Measurements from ENCODE around the gene SLC45A1. TPM values are rescaled to one million over a fixed set of nuclear protein-coding genes. Genes with fewer than 3 reads are reported as not detected.

Gene SLC45A1
- total and polyA plus RNA-seq, 9 of the 15 experiments (the other 6 are each of a cell fraction or from before 2014, with no cell fraction given), result not detected

GRCh38 chr1:8293118-8293517, 24.8 kb upstream of the SLC45A1 start:
- H3K4me2 ChIP-seq (ENCODE audit: insufficient read depth, low read length), result no peak overlapping the region
- TF ChIP-seq ZNF785 (CRISPR knock-in tag; IDR thresholded peaks at IDR 0.05), result no peak
- TF ChIP-seq E2F6 (IDR thresholded peaks at IDR 0.05; ENCODE audit: borderline replicate concordance in 1 of 2, extremely low read depth in 1 of 2, insufficient read depth in 1 of 2, insufficient read length in 1 of 2, low read depth in 1 of 2, low read length in 1 of 2, poor library complexity in 1 of 2, severe bottlenecking in 1 of 2), result no peak
- no peak for TF ChIP-seq CBFA2T2 (conservative IDR thresholded peaks at IDR 0.05)
- TF ChIP-seq, protein P1, sequence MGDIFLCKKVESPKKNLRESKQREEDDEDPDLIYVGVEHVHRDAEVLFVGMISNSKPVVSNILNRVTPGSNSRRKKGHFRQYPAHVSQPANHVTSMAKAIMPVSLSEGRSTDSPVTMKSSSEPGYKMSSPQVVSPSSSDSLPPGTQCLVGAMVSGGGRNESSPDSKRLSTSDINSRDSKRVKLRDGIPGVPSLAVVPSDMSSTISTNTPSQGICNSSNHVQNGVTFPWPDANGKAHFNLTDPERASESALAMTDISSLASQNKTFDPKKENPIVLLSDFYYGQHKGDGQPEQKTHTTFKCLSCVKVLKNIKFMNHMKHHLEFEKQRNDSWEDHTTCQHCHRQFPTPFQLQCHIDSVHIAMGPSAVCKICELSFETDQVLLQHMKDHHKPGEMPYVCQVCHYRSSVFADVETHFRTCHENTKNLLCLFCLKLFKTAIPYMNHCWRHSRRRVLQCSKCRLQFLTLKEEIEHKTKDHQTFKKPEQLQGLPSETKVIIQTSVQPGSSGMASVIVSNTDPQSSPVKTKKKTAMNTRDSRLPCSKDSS (IDR thresholded peaks at IDR 0.05; ENCODE audit: low read depth, partially characterized antibody), result no peak
- no peak for TF ChIP-seq GATAD2A (IDR thresholded peaks at IDR 0.05)
- no peak for TF ChIP-seq ZNF165 (CRISPR knock-in tag; IDR thresholded peaks at IDR 0.05; ENCODE audit: borderline replicate concordance)
- no peak for TF ChIP-seq ZNF134 (CRISPR knock-in tag; conservative IDR thresholded peaks at IDR 0.05)
- no peak for TF ChIP-seq TAF15 (IDR thresholded peaks at IDR 0.05; ENCODE audit: low read depth, low read length)
- TF ChIP-seq RFX7 (CRISPR knock-in tag; IDR thresholded peaks at IDR 0.05), result no peak
- no peak for TF ChIP-seq ATF2 (CRISPR knock-in tag; IDR thresholded peaks at IDR 0.05)
- no peak for TF ChIP-seq SREBF1 (IDR thresholded peaks at IDR 0.05; ENCODE audit: borderline replicate concordance, low read depth, low read length)
- TF ChIP-seq GATAD2B (IDR thresholded peaks at IDR 0.05; ENCODE audit: borderline replicate concordance), result no peak
- TF ChIP-seq ZNF511 (CRISPR knock-in tag; IDR thresholded peaks at IDR 0.05), result no peak
- no peak for TF ChIP-seq POLR3A (IDR thresholded peaks at IDR 0.05; ENCODE audit: borderline replicate concordance, extremely low read depth, insufficient read depth, insufficient read length)
- no peak for TF ChIP-seq ZNF347 (CRISPR knock-in tag; IDR thresholded peaks at IDR 0.05; ENCODE audit: low read depth)
- TF ChIP-seq PPARD (CRISPR knock-in tag; IDR thresholded peaks at IDR 0.05), result no peak
- no peak for TF ChIP-seq SAFB (IDR thresholded peaks at IDR 0.05; ENCODE audit: borderline replicate concordance, low read depth, low read length)
- no peaks in the 10 kb centered on the region for H3K9me1 ChIP-seq (ENCODE audit: control insufficient read depth, insufficient read depth, low read length)
- POLR2A ChIA-PET, result interaction anchor here (0.6 kb wide), 1 partner anchor 14 kb away, joined by 4 read pairs; no protein-coding TSS in a partner anchor
- peaks cover 4% of the 10 kb centered on the region; the same call in 1 of the 2 replicates for H4K20me1 ChIP-seq (replicated peaks; ENCODE audit: control insufficient read depth, insufficient read depth, low read length)
- no peak overlapping the region for H3K27ac ChIP-seq (ENCODE audit: extremely low read depth, low read depth, low read length)
- H3K9ac ChIP-seq (ENCODE audit: insufficient read depth in 1 of 2, low read depth in 2 of 2, low read length in 2 of 2), result no peak overlapping the region
- no peaks in the 10 kb centered on the region for H3K4me1 ChIP-seq (replicated peaks in 1 of 2; ENCODE audit: control insufficient read depth in 2 of 2, insufficient read depth in 2 of 2, low read length in 2 of 2)
- no peak overlapping the region for H2AFZ ChIP-seq (ENCODE audit: low read depth, low read length)
- peaks cover 28 to 53% of the 10 kb centered on the region in 2 experiments for H3K27me3 ChIP-seq (ENCODE audit: control insufficient read depth in 2 of 2, insufficient read depth in 2 of 2, low read length in 2 of 2)
- intact Hi-C loops (cut with micrococcal nuclease) (no loop called here), in situ Hi-C loops (cut with MboI) (no loop called here)
- no TSS peak for BruUV-seq (replicated peaks)
- no peaks in the 10 kb centered on the region for H3K9me3 ChIP-seq (replicated peaks; ENCODE audit: control insufficient read depth, insufficient read depth, low read depth, low read length)
- no peak for DNase-seq (ENCODE audit: extremely low read depth in 1 of 4, low spot score in 3 of 4)
- no peaks in the 10 kb centered on the region for H3K36me3 ChIP-seq (ENCODE audit: control insufficient read depth, insufficient read depth, low read length)
- no peak for ATAC-seq
- H3K79me2 ChIP-seq (ENCODE audit: control insufficient read depth, insufficient read depth, low read length), result no peaks in the 10 kb centered on the region
- CTCF ChIA-PET (ENCODE audit: low intra/inter-chr PET ratio), result no interaction called here
- FAIRE-seq, result no peak
- no peak overlapping the region for H3K4me3 ChIP-seq
- WGBS (ENCODE audit: insufficient coverage, low coverage, missing lambda C conversion rate), result 15% methylated on average over 6 of the region's 6 CpGs

Data from K562 (cell line).